Measurements from ENCODE around the gene AFTPH. TPM values are rescaled to one million over a fixed set of nuclear protein-coding genes. Genes with fewer than 3 reads are reported as not detected.
A peak's percentile ranks its signal among the peaks of the same experiment; 100 is the strongest.

AFTPH gene
- total and polyA plus RNA-seq, 9 of the 15 experiments (the other 6 are each of a cell fraction or from before 2014, with no cell fraction given): 8.0 to 26.2 (median 13.8) TPM

DNA sequence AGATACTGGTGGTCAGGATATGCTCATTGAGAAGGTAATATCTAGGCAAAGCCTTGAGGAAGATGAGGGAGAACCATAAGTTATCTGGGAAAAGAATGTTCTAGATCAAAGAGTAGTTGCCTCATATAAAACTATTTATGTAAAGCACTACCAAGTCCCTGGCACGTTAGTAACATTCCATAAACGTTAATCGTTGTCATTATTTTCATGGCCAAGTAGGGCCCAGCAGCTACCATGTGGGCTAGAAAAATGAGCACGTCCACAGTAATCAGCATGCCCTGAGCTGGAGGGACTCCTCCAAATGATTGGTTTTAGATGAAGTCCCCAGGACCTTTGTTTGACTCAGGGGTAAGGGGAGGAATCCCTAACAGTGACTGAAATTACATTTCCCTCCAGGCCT lies 32.7 kb upstream of the AFTPH start:
- no peak for FAIRE-seq

DNA sequence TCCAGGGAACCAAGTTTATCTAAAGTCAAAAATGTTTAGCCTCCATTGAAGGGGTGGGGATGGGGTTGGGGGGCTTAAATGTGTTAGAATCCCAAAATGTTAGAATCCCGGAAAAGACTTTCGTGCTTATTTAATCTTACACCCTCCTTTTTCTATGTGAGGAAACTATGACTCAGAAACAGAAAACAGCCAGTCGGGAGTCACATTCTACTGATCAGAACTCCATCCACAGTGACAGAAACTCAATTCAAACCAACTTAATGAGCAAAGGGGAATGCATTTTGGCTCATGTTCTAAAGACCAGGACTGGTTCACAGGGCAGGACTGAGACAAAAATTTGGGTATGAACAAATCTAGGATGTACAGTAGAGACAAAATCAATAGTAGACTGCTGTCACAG lies 31.9 kb upstream of the AFTPH start:
- no peak overlapping the region for H3K4me2 ChIP-seq (ENCODE audit: insufficient read depth, low read length)
- no peak overlapping the region for H3K4me3 ChIP-seq
- no peaks in the 10 kb centered on the region for H3K4me1 ChIP-seq (replicated peaks in 1 of 2; ENCODE audit: control insufficient read depth in 2 of 2, insufficient read depth in 2 of 2, low read length in 2 of 2)
- H3K79me2 ChIP-seq (ENCODE audit: control insufficient read depth, insufficient read depth, low read length): no peaks in the 10 kb centered on the region
- H3K9ac ChIP-seq (ENCODE audit: insufficient read depth in 1 of 2, low read depth in 2 of 2, low read length in 2 of 2): no peak overlapping the region
- peaks cover 5% of the 10 kb centered on the region; the same call in 1 of the 2 replicates for H4K20me1 ChIP-seq (replicated peaks; ENCODE audit: control insufficient read depth, insufficient read depth, low read length)
- POLR2A ChIA-PET: no interaction called here
- no TSS peak for BruUV-seq (replicated peaks)
- FAIRE-seq (no peak), ATAC-seq (no peak), DNase-seq (ENCODE audit: extremely low read depth in 1 of 4, low spot score in 3 of 4) (no peak)
- H3K27ac ChIP-seq (ENCODE audit: extremely low read depth, low read depth, low read length): no peak overlapping the region
- TF ChIP-seq SIN3A (IDR thresholded peaks at IDR 0.05; ENCODE audit: borderline replicate concordance in 2 of 2, control insufficient read depth in 1 of 2, low read depth in 2 of 2, low read length in 2 of 2): no peak
- TF ChIP-seq GABPB2 (CRISPR knock-in tag; conservative IDR thresholded peaks at IDR 0.05): no peak
- TF ChIP-seq FOSL1 (tag; conservative IDR thresholded peaks at IDR 0.05): 0 out of 2 replicates have a peak, but pooled peaks have one; percentile 25
- no peaks in the 10 kb centered on the region for H3K9me1 ChIP-seq (ENCODE audit: control insufficient read depth, insufficient read depth, low read length)
- no peaks in the 10 kb centered on the region for H3K9me3 ChIP-seq (replicated peaks; ENCODE audit: control insufficient read depth, insufficient read depth, low read depth, low read length)
- H3K27me3 ChIP-seq (ENCODE audit: control insufficient read depth in 2 of 2, insufficient read depth in 2 of 2, low read length in 2 of 2): peaks cover 6 to 22% of the 10 kb centered on the region in 2 experiments; a peak in 4 of 5 replicates
- intact Hi-C loops (cut with micrococcal nuclease): no loop called here
- H3K36me3 ChIP-seq (ENCODE audit: control insufficient read depth, insufficient read depth, low read length): no peaks in the 10 kb centered on the region
- in situ Hi-C loops (cut with MboI): no loop called here
- H2AFZ ChIP-seq (ENCODE audit: low read depth, low read length): no peak overlapping the region
- WGBS (ENCODE audit: insufficient coverage, low coverage, missing lambda C conversion rate): 0% methylated on average over 3 of the region's 3 CpGs
- CTCF ChIA-PET (ENCODE audit: low intra/inter-chr PET ratio): no interaction called here

More for the DNA sequence above, 32.7 kb upstream of the AFTPH start:
- POLR2A ChIA-PET: no interaction called here
- 4% methylated on average over 4 of the region's 4 CpGs for WGBS (ENCODE audit: insufficient coverage, low coverage, missing lambda C conversion rate)
- in situ Hi-C loops (cut with MboI): no loop called here
- BruUV-seq (replicated peaks): no TSS peak
- no peak for DNase-seq (ENCODE audit: extremely low read depth in 1 of 4, low spot score in 3 of 4)
- Histone ChIP-seq H4K20me1 (replicated peaks; ENCODE audit: control insufficient read depth, insufficient read depth, low read length) (peaks cover 6% of the 10 kb centered on the region; the same call in 1 of the 2 replicates), H2AFZ (ENCODE audit: low read depth, low read length) (no peak overlapping the region), H3K9ac (ENCODE audit: insufficient read depth in 1 of 2, low read depth in 2 of 2, low read length in 2 of 2) (no peak overlapping the region), H3K27me3 (ENCODE audit: control insufficient read depth in 2 of 2, insufficient read depth in 2 of 2, low read length in 2 of 2) (peaks cover 8 to 24% of the 10 kb centered on the region in 2 experiments; a peak in 4 of 5 replicates), H3K79me2 (ENCODE audit: control insufficient read depth, insufficient read depth, low read length) (no peaks in the 10 kb centered on the region), H3K4me2 (ENCODE audit: insufficient read depth, low read length) (no peak overlapping the region), H3K4me3 (no peak overlapping the region), H3K9me1 (ENCODE audit: control insufficient read depth, insufficient read depth, low read length) (no peaks in the 10 kb centered on the region), H3K27ac (ENCODE audit: extremely low read depth, low read depth, low read length) (no peak overlapping the region), H3K9me3 (replicated peaks; ENCODE audit: control insufficient read depth, insufficient read depth, low read depth, low read length) (no peaks in the 10 kb centered on the region), H3K36me3 (ENCODE audit: control insufficient read depth, insufficient read depth, low read length) (no peaks in the 10 kb centered on the region), H3K4me1 (replicated peaks in 1 of 2; ENCODE audit: control insufficient read depth in 2 of 2, insufficient read depth in 2 of 2, low read length in 2 of 2) (no peaks in the 10 kb centered on the region)
- TF ChIP-seq SIRT6 (IDR thresholded peaks at IDR 0.05; ENCODE audit: low read depth, low read length) (no peak), KAT7 (CRISPR knock-in tag; IDR thresholded peaks at IDR 0.05; ENCODE audit: borderline replicate concordance) (no peak), YBX1 (IDR thresholded peaks at IDR 0.05) (no peak), CCAR2 (IDR thresholded peaks at IDR 0.05; ENCODE audit: low read depth, low read length) (no peak)
- TF ChIP-seq, protein P1, sequence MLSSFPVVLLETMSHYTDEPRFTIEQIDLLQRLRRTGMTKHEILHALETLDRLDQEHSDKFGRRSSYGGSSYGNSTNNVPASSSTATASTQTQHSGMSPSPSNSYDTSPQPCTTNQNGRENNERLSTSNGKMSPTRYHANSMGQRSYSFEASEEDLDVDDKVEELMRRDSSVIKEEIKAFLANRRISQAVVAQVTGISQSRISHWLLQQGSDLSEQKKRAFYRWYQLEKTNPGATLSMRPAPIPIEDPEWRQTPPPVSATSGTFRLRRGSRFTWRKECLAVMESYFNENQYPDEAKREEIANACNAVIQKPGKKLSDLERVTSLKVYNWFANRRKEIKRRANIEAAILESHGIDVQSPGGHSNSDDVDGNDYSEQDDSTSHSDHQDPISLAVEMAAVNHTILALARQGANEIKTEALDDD (IDR thresholded peaks at IDR 0.05): no peak
- no peak for ATAC-seq
- intact Hi-C loops (cut with micrococcal nuclease): no loop called here
- CTCF ChIA-PET (ENCODE audit: low intra/inter-chr PET ratio): no interaction called here

All from K562 (cell line).